GM12878 (cell line): ENCODE data around the gene CXCR6.

Source experiments
- ATF3 ChIP-seq: IDR thresholded peaks from 2 replicates; pipeline ENCODE4 v1.6.1; 2011; ENCODE audit warnings: low read depth, mild to moderate bottlenecking, low read length, moderate library complexity, borderline replicate concordance; ENCODE audit errors: extremely low read depth
- CHD1 ChIP-seq: IDR thresholded peaks from 2 replicates; pipeline ENCODE4 v1.6.1; 2012; ENCODE audit warnings: low read depth, low read length, improper control_type of control experiment
- CTCF ChIP-seq, 3 experiments: IDR thresholded peaks in 2 of 3; conservative IDR thresholded peaks in 1 of 3; 2 replicates each; pipeline ENCODE4 v1.5.1; 2011; ENCODE audit warnings: low read depth in 3 of 3, low read length in 3 of 3, mild to moderate bottlenecking in 3 of 3, control low read depth in 2 of 3, moderate library complexity in 2 of 3, inconsistent platforms in 1 of 3, mixed read lengths in 1 of 3; ENCODE audit not compliant: control insufficient read depth in 2 of 3, insufficient read depth in 1 of 3; ENCODE audit errors: extremely low read depth in 1 of 3
- EZH2 ChIP-seq: IDR thresholded peaks from 2 replicates; pipeline ENCODE4 v1.6.1; 2012; ENCODE audit warnings: low read depth, mild to moderate bottlenecking, control low read depth, inconsistent platforms, low read length, borderline replicate concordance; ENCODE audit not compliant: control insufficient read depth
- FOXK2 ChIP-seq: fragments of 450-650 bp; IDR thresholded peaks from 2 replicates; pipeline ENCODE4 v1.6.1; 2017; ENCODE audit warnings: mild to moderate bottlenecking, moderate library complexity
- GABPA ChIP-seq: IDR thresholded peaks from 2 replicates; pipeline ENCODE4 v1.6.1; 2014; ENCODE audit warnings: antibody characterized with exemption, low read depth, mild to moderate bottlenecking, inconsistent platforms
- MXI1 ChIP-seq: fragments of 150-350 bp; IDR thresholded peaks from 2 replicates; pipeline ENCODE4 v1.6.1; 2011; ENCODE audit warnings: low read depth, mild to moderate bottlenecking, inconsistent platforms, low read length, improper control_type of control experiment
- NR2C2 ChIP-seq: IDR thresholded peaks from 2 replicates; pipeline ENCODE4 v1.6.1; 2011; ENCODE audit warnings: borderline replicate concordance, low read depth; ENCODE audit not compliant: control insufficient read depth, insufficient read length
- POLR2AphosphoS2 ChIP-seq: IDR thresholded peaks from 2 replicates; pipeline ENCODE4 v1.6.1; 2011; ENCODE audit warnings: low read depth, mild to moderate bottlenecking, low read length, improper control_type of control experiment, moderate library complexity
- RAD21 ChIP-seq: IDR thresholded peaks from 2 replicates; pipeline ENCODE4 v1.6.1; 2011; ENCODE audit warnings: mild to moderate bottlenecking, low read depth, low read length, moderate library complexity; ENCODE audit not compliant: insufficient read depth
- SMAD1 ChIP-seq: fragments of 450-650 bp; IDR thresholded peaks from 2 replicates; pipeline ENCODE4 v1.6.1; 2018; ENCODE audit warnings: mild to moderate bottlenecking, low read depth; ENCODE audit not compliant: partially characterized antibody
- SMC3 ChIP-seq: IDR thresholded peaks from 2 replicates; pipeline ENCODE4 v1.6.1; 2011; ENCODE audit warnings: low read length, improper control_type of control experiment, borderline replicate concordance
- TF ChIP-seq, protein P1 (sequence below): IDR thresholded peaks from 2 replicates; pipeline ENCODE4 v1.6.1; 2011; ENCODE audit warnings: mild to moderate bottlenecking, low read depth, low read length, moderate library complexity; ENCODE audit not compliant: insufficient replicate concordance
- TF ChIP-seq, protein P2 (sequence below): IDR thresholded peaks from 2 replicates; pipeline ENCODE4 v1.6.1; 2012; ENCODE audit warnings: low read depth, low read length, improper control_type of control experiment

GRCh38 chr3:45965653-45966052 is 22.4 kb downstream of the CXCR6 start:
- TF ChIP-seq, protein P1, sequence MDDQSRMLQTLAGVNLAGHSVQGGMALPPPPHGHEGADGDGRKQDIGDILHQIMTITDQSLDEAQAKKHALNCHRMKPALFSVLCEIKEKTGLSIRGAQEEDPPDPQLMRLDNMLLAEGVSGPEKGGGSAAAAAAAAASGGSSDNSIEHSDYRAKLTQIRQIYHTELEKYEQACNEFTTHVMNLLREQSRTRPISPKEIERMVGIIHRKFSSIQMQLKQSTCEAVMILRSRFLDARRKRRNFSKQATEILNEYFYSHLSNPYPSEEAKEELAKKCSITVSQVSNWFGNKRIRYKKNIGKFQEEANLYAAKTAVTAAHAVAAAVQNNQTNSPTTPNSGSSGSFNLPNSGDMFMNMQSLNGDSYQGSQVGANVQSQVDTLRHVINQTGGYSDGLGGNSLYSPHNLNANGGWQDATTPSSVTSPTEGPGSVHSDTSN, result no peak
- TF ChIP-seq EZH2 (no peak), RAD21 (no peak), NR2C2 (no peak), CTCF (IDR thresholded peaks at IDR 0.05 in 2 of 3, conservative IDR thresholded peaks at IDR 0.05 in 1 of 3; ENCODE audit: control insufficient read depth in 2 of 3, extremely low read depth in 1 of 3, insufficient read depth in 1 of 3, low read depth in 3 of 3, low read length in 3 of 3) (no peak), ATF3 (no peak), SMC3 (no peak), GABPA (no peak), CHD1 (no peak), FOXK2 (no peak), MXI1 (no peak), SMAD1 (no peak), POLR2AphosphoS2 (no peak)
- TF ChIP-seq, protein P2, sequence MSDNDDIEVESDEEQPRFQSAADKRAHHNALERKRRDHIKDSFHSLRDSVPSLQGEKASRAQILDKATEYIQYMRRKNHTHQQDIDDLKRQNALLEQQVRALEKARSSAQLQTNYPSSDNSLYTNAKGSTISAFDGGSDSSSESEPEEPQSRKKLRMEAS, result no peak
